Smooth muscle cell (in vitro differentiated cells): ENCODE data around the gene MEIOB. TPM values are rescaled to one million over a fixed set of nuclear protein-coding genes. Genes with fewer than 3 reads are reported as not detected.

Experiments
- DNase-seq: peaks from one replicate; lab custom pipeline; 2025; ENCODE audit not compliant: unreplicated experiment; lab: John Stamatoyannopoulos, UW
- H2AFZ ChIP-seq: fragments of 200-600 bp; sonication (generic); 2 replicates; pipeline ENCODE4 v1.6.0; 2016; ENCODE audit warnings: antibody characterized with exemption, low read depth, mild to moderate bottlenecking
- H3F3A ChIP-seq: fragments of 200-600 bp; sonication (generic); 2 replicates; pipeline ENCODE4 v1.6.0; 2017; ENCODE audit warnings: antibody characterized with exemption, low read depth
- H3K27ac ChIP-seq: fragments of 200-600 bp; sonication (generic); 2 replicates; pipeline ENCODE4 v1.5.1; 2016; ENCODE audit warnings: low read depth, mild to moderate bottlenecking
- H3K27me3 ChIP-seq: fragments of 200-600 bp; sonication (generic); 2 replicates; pipeline ENCODE4 v1.6.1; 2016; ENCODE audit warnings: low read depth, mild to moderate bottlenecking
- H3K36me3 ChIP-seq: fragments of 200-600 bp; sonication (generic); 2 replicates; pipeline ENCODE4 v1.5.1; 2016; ENCODE audit warnings: low read depth
- H3K4me1 ChIP-seq: fragments of 200-600 bp; sonication (generic); 2 replicates; pipeline ENCODE4 v1.5.1; 2016; ENCODE audit warnings: low read depth
- H3K4me2 ChIP-seq: fragments of 200-600 bp; sonication (generic); 2 replicates; pipeline ENCODE4 v1.6.0; 2016; ENCODE audit warnings: mild to moderate bottlenecking
- H3K4me3 ChIP-seq: fragments of 200-600 bp; sonication (generic); 2 replicates; pipeline ENCODE4 v1.5.1; 2016; ENCODE audit warnings: mild to moderate bottlenecking
- H3K79me2 ChIP-seq: fragments of 200-600 bp; sonication (generic); 2 replicates; pipeline ENCODE4 v1.6.0; 2016; ENCODE audit warnings: low read depth, mild to moderate bottlenecking
- H3K9ac ChIP-seq: fragments of 200-600 bp; sonication (generic); 2 replicates; pipeline ENCODE4 v1.6.0; 2016; ENCODE audit warnings: low read depth
- H3K9me3 ChIP-seq: fragments of 200-600 bp; sonication (generic); replicated peaks from 2 replicates; pipeline ENCODE4 v1.5.1; 2016; ENCODE audit warnings: low read depth
- H4K20me1 ChIP-seq: fragments of 200-600 bp; sonication (generic); 2 replicates; pipeline ENCODE4 v1.6.0; 2016; ENCODE audit warnings: low read depth
- WGBS: methylation state at CpG from one replicate; pipeline ENCODE4 v1.1.7; 2016; ENCODE audit warnings: low lambda C conversion rate; 5-methylcytosine and 5-hydroxymethylcytosine counted together
- polyA plus RNA-seq: library from polyadenylated mRNA; unstranded; fragments of >200 nt; fragmentation: Nextera tagmentation; extraction: Ambion mirVana; gene quantifications from 2 replicates; pipeline ENCODE4 v1.2.1, GENCODE V29; 2016
- total RNA-seq: library from RNA; depleted of rRNA; stranded (reverse); fragments of >200 nt; gene quantifications from 2 replicates; pipeline ENCODE4 v1.2.3, GENCODE V29; 2014
- TF ChIP-seq, protein P1 (sequence below): fragments of 200-600 bp; sonication (generic); IDR thresholded peaks from 2 replicates; pipeline ENCODE4 v1.5.1; 2017; ENCODE audit warnings: borderline replicate concordance, mild to moderate bottlenecking, antibody characterized with exemption; ENCODE audit not compliant: insufficient read depth, poor library complexity, severe bottlenecking

Gene MEIOB
- total and polyA plus RNA-seq, 2 experiments from 2014 or later, result 0.18 to 1.7 TPM

DNA sequence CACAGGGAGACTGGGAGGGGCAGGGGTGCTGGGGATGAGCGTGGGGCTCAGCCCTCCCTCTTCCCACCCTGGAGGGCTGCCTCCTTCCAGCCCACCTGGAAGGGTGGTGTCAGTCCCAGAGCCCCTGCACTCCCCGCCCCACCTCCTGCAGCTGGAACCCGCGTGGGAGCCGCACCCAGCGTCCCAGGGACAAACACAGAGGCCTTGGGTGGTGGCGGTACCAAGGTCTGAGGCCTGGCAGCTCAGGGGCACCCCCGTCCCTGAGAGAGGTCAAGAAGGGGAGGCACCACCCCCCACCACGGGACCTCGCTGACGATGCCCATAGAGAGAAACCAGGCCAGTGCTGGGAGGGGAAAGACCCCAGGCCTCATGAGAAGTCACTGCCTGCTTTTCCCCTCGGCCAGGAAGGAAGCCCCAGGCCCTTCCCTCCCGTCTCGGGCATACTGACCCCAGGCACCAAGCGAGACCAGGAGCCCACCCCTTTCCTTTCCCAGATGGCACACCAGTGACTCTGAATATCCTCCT lies 42.2 kb upstream of the MEIOB start:
- H2AFZ ChIP-seq, result no peak overlapping the region
- no peak for DNase-seq
- H3K9me3 ChIP-seq, result no peaks in the 10 kb centered on the region
- no peaks in the 10 kb centered on the region for H3F3A ChIP-seq
- peaks cover 10% of the 10 kb centered on the region for H3K4me1 ChIP-seq
- H3K4me2 ChIP-seq, result no peak overlapping the region
- H3K27ac ChIP-seq, result no peak overlapping the region
- H4K20me1 ChIP-seq, result no peaks in the 10 kb centered on the region
- no peaks in the 10 kb centered on the region for H3K79me2 ChIP-seq
- no peaks in the 10 kb centered on the region for H3K36me3 ChIP-seq
- TF ChIP-seq, protein P1, sequence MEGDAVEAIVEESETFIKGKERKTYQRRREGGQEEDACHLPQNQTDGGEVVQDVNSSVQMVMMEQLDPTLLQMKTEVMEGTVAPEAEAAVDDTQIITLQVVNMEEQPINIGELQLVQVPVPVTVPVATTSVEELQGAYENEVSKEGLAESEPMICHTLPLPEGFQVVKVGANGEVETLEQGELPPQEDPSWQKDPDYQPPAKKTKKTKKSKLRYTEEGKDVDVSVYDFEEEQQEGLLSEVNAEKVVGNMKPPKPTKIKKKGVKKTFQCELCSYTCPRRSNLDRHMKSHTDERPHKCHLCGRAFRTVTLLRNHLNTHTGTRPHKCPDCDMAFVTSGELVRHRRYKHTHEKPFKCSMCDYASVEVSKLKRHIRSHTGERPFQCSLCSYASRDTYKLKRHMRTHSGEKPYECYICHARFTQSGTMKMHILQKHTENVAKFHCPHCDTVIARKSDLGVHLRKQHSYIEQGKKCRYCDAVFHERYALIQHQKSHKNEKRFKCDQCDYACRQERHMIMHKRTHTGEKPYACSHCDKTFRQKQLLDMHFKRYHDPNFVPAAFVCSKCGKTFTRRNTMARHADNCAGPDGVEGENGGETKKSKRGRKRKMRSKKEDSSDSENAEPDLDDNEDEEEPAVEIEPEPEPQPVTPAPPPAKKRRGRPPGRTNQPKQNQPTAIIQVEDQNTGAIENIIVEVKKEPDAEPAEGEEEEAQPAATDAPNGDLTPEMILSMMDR, result no peak
- no peak overlapping the region for H3K4me3 ChIP-seq
- no peak overlapping the region for H3K9ac ChIP-seq
- H3K27me3 ChIP-seq, result peaks cover 30% of the 10 kb centered on the region
- 71% methylated on average over 14 of the region's 15 CpGs for WGBS

DNA sequence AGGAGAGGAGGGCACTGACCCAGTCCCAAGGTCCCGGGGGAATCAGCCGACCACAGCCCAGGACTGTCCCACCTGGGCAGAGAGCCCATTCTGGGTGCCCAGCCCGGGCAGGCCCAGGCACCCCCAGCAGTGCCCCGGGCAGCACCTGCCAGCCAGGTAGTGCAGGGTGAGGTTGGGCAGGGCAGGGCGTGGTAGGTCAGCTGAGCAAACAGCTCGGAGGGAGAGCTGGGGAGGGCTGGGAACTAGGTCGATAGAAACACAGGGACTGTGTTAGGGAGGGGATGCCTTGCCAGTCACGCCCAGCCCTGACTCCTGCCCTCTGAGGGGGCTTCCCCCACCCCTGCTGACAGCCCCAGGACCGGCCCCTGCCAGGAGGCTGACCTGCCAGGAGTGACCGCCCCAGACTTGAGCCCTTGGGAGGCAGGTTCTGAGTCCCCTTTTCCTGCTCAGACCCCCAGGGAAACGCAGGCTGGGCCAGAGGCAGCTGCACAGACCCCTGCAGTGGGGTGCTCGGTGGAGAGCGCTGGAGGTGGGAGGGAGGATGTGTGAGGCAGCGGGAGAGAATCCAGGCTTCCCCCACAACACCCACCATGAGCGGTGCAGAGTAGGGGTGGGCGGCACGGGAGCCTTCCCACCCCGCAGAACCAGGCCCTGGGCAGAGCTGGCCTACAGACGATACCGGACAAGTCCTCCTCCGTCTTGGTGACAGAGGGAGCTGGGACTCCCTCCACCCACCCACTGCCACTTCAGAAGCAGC lies 41.5 kb upstream of the MEIOB start:
- no peak overlapping the region for H3K9ac ChIP-seq

DNA sequence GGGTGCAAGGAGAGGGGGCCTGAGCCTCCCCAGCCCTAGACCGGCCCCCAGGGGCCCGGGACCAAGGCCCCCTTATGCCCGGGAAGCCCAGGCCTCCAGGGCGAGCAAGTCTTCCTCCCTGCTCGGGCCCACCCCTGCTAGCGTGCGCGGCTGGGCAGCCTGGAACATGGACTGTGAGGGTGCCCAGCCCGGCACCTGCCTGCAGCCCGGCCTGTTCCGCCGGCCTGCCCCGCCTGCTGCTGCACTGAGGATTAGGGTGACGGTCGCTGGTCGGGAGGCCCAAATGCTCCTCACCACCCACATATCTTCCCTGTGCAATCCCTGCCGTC lies 40.2 kb upstream of the MEIOB start:
- DNase-seq, result no peak

More for the DNA sequence above, 41.5 kb upstream of the MEIOB start:
- H3K9me3 ChIP-seq, result no peaks in the 10 kb centered on the region
- peaks cover 23% of the 10 kb centered on the region for H3K27me3 ChIP-seq
- H3K27ac ChIP-seq, result no peak overlapping the region
- whole genome bisulfite sequencing, result 77% methylated on average over 19 of the region's 21 CpGs
- TF ChIP-seq, protein P1, result no peak
- no peak overlapping the region for H3K4me3 ChIP-seq
- H3F3A ChIP-seq, result no peaks in the 10 kb centered on the region
- DNase-seq, result no peak
- no peaks in the 10 kb centered on the region for H4K20me1 ChIP-seq
- H3K4me1 ChIP-seq, result peaks cover 10% of the 10 kb centered on the region
- H3K36me3 ChIP-seq, result no peaks in the 10 kb centered on the region
- H3K4me2 ChIP-seq, result no peak overlapping the region
- no peaks in the 10 kb centered on the region for H3K79me2 ChIP-seq
- no peak overlapping the region for H2AFZ ChIP-seq

More for the DNA sequence above, 40.2 kb upstream of the MEIOB start:
- Histone ChIP-seq H3K27ac (no peak overlapping the region), H3K27me3 (peaks cover 14% of the 10 kb centered on the region), H3K36me3 (no peaks in the 10 kb centered on the region), H3K4me2 (no peak overlapping the region), H3K79me2 (no peaks in the 10 kb centered on the region), H3K4me1 (peaks cover 5% of the 10 kb centered on the region), H4K20me1 (no peaks in the 10 kb centered on the region), H3K4me3 (no peak overlapping the region), H3K9ac (no peak overlapping the region), H3F3A (no peaks in the 10 kb centered on the region), H3K9me3 (no peaks in the 10 kb centered on the region), H2AFZ (no peak overlapping the region)
- TF ChIP-seq, protein P1, result no peak
- whole genome bisulfite sequencing, result 93% methylated on average over 17 of the region's 17 CpGs
